IMR-90 (cell line): ENCODE results near the gene SPATA2L. TPM values are rescaled to one million over a fixed set of nuclear protein-coding genes. Genes with fewer than 3 reads are reported as not detected.

Source experiments
- ATAC-seq: fragments of 200-7000 bp; cut with Tn5 transposase; 2 replicates; pipeline ENCODE4 v1.9.1; 2020; ENCODE audit warnings: low read depth, mild to moderate bottlenecking, moderate library complexity
- BruUV-seq: library from RNA; stranded (reverse); fragments of 400-500 nt; replicated peaks from 2 replicates; lab custom pipeline; 2021; lab: Mats Ljungman, UMichigan
- CTCF ChIA-PET: fragments of 300-600 bp; formaldehyde crosslinking; extraction: SDS; loops from one replicate; lab custom pipeline; 2021; ENCODE audit warnings: antibody characterized with exemption; lab: Yijun Ruan, JAX
- POLR2A ChIA-PET: fragments of 300-600 bp; sonication (Branson Sonifier 250); formaldehyde crosslinking; loops from one replicate; lab custom pipeline; 2022; ENCODE audit warnings: antibody characterized with exemption; ENCODE audit not compliant: unreplicated experiment; lab: Charles Lee
- DNase-seq: peaks from one replicate; pipeline ENCODE4 v3.0.0; 2013
- H2AFZ ChIP-seq: replicated peaks from 2 replicates; pipeline ENCODE3; 2013; ENCODE audit warnings: low read length, mild to moderate bottlenecking; ENCODE audit not compliant: poor library complexity
- H2AK5ac ChIP-seq: 2 replicates; pipeline ENCODE4 v1.6.1; 2013; ENCODE audit warnings: low read depth, low read length, inconsistent platforms
- H2AK9ac ChIP-seq: replicated peaks from 2 replicates; pipeline ENCODE3; 2013; ENCODE audit warnings: mild to moderate bottlenecking, low read depth, low read length, moderate library complexity; ENCODE audit not compliant: poor library complexity
- H2BK120ac ChIP-seq: 2 replicates; pipeline ENCODE4 v1.6.1; 2013; ENCODE audit warnings: low read depth, low read length, inconsistent platforms
- H2BK15ac ChIP-seq: 3 replicates; pipeline ENCODE4 v1.6.1; 2013; ENCODE audit warnings: low read depth, low read length, inconsistent platforms
- H2BK20ac ChIP-seq: 2 replicates; pipeline ENCODE4 v1.6.1; 2013; ENCODE audit warnings: low read depth, mild to moderate bottlenecking, inconsistent platforms, low read length, moderate library complexity
- H2BK5ac ChIP-seq: 2 replicates; pipeline ENCODE4 v1.6.1; 2013; ENCODE audit warnings: mild to moderate bottlenecking, low read depth, low read length, inconsistent platforms; ENCODE audit not compliant: poor library complexity, severe bottlenecking
- H3K14ac ChIP-seq: replicated peaks from 2 replicates; pipeline ENCODE4 v1.6.1; 2013; ENCODE audit warnings: low read depth, low read length, inconsistent platforms
- H3K18ac ChIP-seq: 2 replicates; pipeline ENCODE4 v1.6.1; 2013; ENCODE audit warnings: low read depth, low read length, control low read depth
- H3K23ac ChIP-seq: 2 replicates; pipeline ENCODE4 v1.6.1; 2013; ENCODE audit warnings: low read depth, low read length, inconsistent platforms
- H3K27ac ChIP-seq: 2 replicates; pipeline ENCODE4 v1.5.1; 2013; ENCODE audit warnings: mild to moderate bottlenecking, control low read depth, low read length; ENCODE audit not compliant: insufficient read depth
- H3K27me3 ChIP-seq: 2 replicates; pipeline ENCODE4 v1.6.1; 2013; ENCODE audit warnings: low read length; ENCODE audit not compliant: control insufficient read depth, insufficient read depth
- H3K36me3 ChIP-seq: 2 replicates; pipeline ENCODE4 v1.6.1; 2013; ENCODE audit warnings: low read length, mixed read lengths; ENCODE audit not compliant: control insufficient read depth, insufficient read depth
- H3K4ac ChIP-seq: 2 replicates; pipeline ENCODE4 v1.6.1; 2013; ENCODE audit warnings: low read depth, low read length, inconsistent platforms
- H3K4me1 ChIP-seq: 2 replicates; pipeline ENCODE4 v1.6.1; 2013; ENCODE audit warnings: low read length, mixed read lengths; ENCODE audit not compliant: control insufficient read depth, insufficient read depth
- H3K4me2 ChIP-seq: 2 replicates; pipeline ENCODE4 v1.6.1; 2013; ENCODE audit warnings: low read depth, mild to moderate bottlenecking, control low read depth, low read length, moderate library complexity
- H3K4me3 ChIP-seq: 2 replicates; pipeline ENCODE4 v1.5.1; 2013; ENCODE audit warnings: low read depth, mild to moderate bottlenecking, control low read depth, low read length, moderate library complexity; ENCODE audit not compliant: insufficient read depth
- H3K56ac ChIP-seq: 2 replicates; pipeline ENCODE4 v1.6.1; 2013; ENCODE audit warnings: low read length, inconsistent platforms; ENCODE audit not compliant: insufficient read depth; ENCODE audit errors: extremely low read depth
- H3K79me1 ChIP-seq, 2 experiments: 2 replicates each; pipeline ENCODE4 v1.6.1; 2013; ENCODE audit warnings: low read length in 2 of 2, inconsistent platforms in 1 of 2, low read depth in 1 of 2
- H3K9ac ChIP-seq: 2 replicates; pipeline ENCODE4 v1.6.1; 2013; ENCODE audit warnings: low read depth, low read length, control low read depth
- H3K9me1 ChIP-seq: 2 replicates; pipeline ENCODE4 v1.6.1; 2013; ENCODE audit warnings: low read length, inconsistent platforms; ENCODE audit not compliant: insufficient read depth
- H3K9me3 ChIP-seq: 2 replicates; pipeline ENCODE4 v1.6.1; 2013; ENCODE audit warnings: low read length; ENCODE audit not compliant: control insufficient read depth, insufficient read depth
- H4K20me1 ChIP-seq: 2 replicates; pipeline ENCODE4 v1.6.1; 2013; ENCODE audit warnings: low read length, inconsistent platforms; ENCODE audit not compliant: insufficient read depth
- H4K5ac ChIP-seq: 2 replicates; pipeline ENCODE4 v1.6.1; 2013; ENCODE audit warnings: mild to moderate bottlenecking, low read depth, low read length, control low read depth
- H4K8ac ChIP-seq, 2 experiments: 2 replicates each; pipeline ENCODE4 v1.6.1; 2013; ENCODE audit warnings: low read depth in 2 of 2, low read length in 2 of 2, control low read depth in 1 of 2, inconsistent platforms in 1 of 2
- H4K91ac ChIP-seq: 2 replicates; pipeline ENCODE4 v1.6.1; 2013; ENCODE audit warnings: low read depth, low read length, inconsistent platforms; ENCODE audit not compliant: insufficient read depth
- BHLHE40 ChIP-seq: fragments of 150-350 bp; IDR thresholded peaks from 2 replicates; pipeline ENCODE4 v1.6.1; 2016; ENCODE audit warnings: mild to moderate bottlenecking, low read depth, low read length
- CEBPB ChIP-seq: IDR thresholded peaks from 2 replicates; pipeline ENCODE4 v1.6.1; 2012; ENCODE audit warnings: low read depth, low read length, improper control_type of control experiment
- CTCF ChIP-seq: conservative IDR thresholded peaks from 2 replicates; pipeline ENCODE4 v1.5.1; 2012; ENCODE audit warnings: mild to moderate bottlenecking, low read depth, low read length, improper control_type of control experiment
- FOS ChIP-seq: fragments of 150-350 bp; IDR thresholded peaks from 2 replicates; pipeline ENCODE4 v1.6.1; 2016; ENCODE audit warnings: low read depth, low read length
- MXI1 ChIP-seq: IDR thresholded peaks from 2 replicates; pipeline ENCODE4 v1.6.1; 2012; ENCODE audit warnings: low read depth, mild to moderate bottlenecking, low read length, moderate library complexity, borderline replicate concordance
- NFE2L2 ChIP-seq: fragments of 150-350 bp; IDR thresholded peaks from 2 replicates; pipeline ENCODE4 v1.6.1; 2016; ENCODE audit warnings: low read depth, mild to moderate bottlenecking, low read length
- RAD21 ChIP-seq: IDR thresholded peaks from 2 replicates; pipeline ENCODE4 v1.6.1; 2012; ENCODE audit warnings: low read length, improper control_type of control experiment
- RCOR1 ChIP-seq: IDR thresholded peaks from 2 replicates; pipeline ENCODE4 v1.6.1; 2012; ENCODE audit warnings: mild to moderate bottlenecking, low read length, improper control_type of control experiment; ENCODE audit not compliant: insufficient replicate concordance
- RFX5 ChIP-seq: IDR thresholded peaks from 2 replicates; pipeline ENCODE4 v1.8.0; 2012; ENCODE audit warnings: low read depth, mild to moderate bottlenecking, low read length, moderate library complexity
- SMC3 ChIP-seq: fragments of 150-350 bp; IDR thresholded peaks from 2 replicates; pipeline ENCODE4 v1.6.1; 2016; ENCODE audit warnings: low read depth, mild to moderate bottlenecking, antibody characterized with exemption, low read length, moderate library complexity
- WGBS, 2 experiments: methylation state at CpG; one replicate each; pipeline versions ENCODE4 v1.1.5 to v1.1.7; 2013; ENCODE audit warnings: missing lambda C conversion rate in 2 of 2; ENCODE audit not compliant: insufficient read length in 1 of 2; ENCODE audit errors: extremely low coverage in 2 of 2; 5-methylcytosine and 5-hydroxymethylcytosine counted together
- dilution Hi-C: fragments of 300-500 bp; cut with HindIII; formaldehyde crosslinking; loops from one replicate; pipeline ENCODE4 v1.14.3; 2018; ENCODE audit warnings: low sequenced_read_pairs; ENCODE audit not compliant: unreplicated experiment
- in situ Hi-C: fragments of 300-500 bp; cut with MboI; formaldehyde crosslinking; loops from 3 replicates; pipeline ENCODE4 v1.14.3; 2019; ENCODE audit warnings: low sequenced_read_pairs, inconsistent platforms, mixed read lengths
- intact Hi-C: fragments of 100-400 bp; cut with micrococcal nuclease; formaldehyde crosslinking; loops from 2 replicates; pipeline ENCODE4 v1.10.0; 2022
- polyA plus RNA-seq, 3 experiments: library from polyadenylated mRNA; depleted of rRNA; stranded (reverse); fragments of >200 nt; gene quantifications; 2 replicates each; pipeline ENCODE4 v1.2.3, GENCODE V29; 2012; ENCODE audit warnings: low replicate concordance in 1 of 3
- total RNA-seq: library from RNA; depleted of rRNA; stranded (reverse); fragments of >200 nt; gene quantifications from 2 replicates; pipeline ENCODE4 v1.2.3, GENCODE V29; 2012
- TF ChIP-seq, protein P1 (sequence below): fragments of 150-350 bp; IDR thresholded peaks from 2 replicates; pipeline ENCODE4 v1.6.1; 2017; ENCODE audit warnings: mild to moderate bottlenecking, antibody characterized with exemption, low read length, low read depth
- TF ChIP-seq, protein P2 (sequence below): fragments of 150-350 bp; IDR thresholded peaks from 2 replicates; pipeline ENCODE4 v1.6.1; 2016; ENCODE audit warnings: low read depth, mild to moderate bottlenecking, low read length, moderate library complexity, borderline replicate concordance

Gene SPATA2L
- total and polyA plus RNA-seq, 2 of the 4 experiments (the other 2 are of a cell fraction) = 4.8 to 6.9 TPM

DNA sequence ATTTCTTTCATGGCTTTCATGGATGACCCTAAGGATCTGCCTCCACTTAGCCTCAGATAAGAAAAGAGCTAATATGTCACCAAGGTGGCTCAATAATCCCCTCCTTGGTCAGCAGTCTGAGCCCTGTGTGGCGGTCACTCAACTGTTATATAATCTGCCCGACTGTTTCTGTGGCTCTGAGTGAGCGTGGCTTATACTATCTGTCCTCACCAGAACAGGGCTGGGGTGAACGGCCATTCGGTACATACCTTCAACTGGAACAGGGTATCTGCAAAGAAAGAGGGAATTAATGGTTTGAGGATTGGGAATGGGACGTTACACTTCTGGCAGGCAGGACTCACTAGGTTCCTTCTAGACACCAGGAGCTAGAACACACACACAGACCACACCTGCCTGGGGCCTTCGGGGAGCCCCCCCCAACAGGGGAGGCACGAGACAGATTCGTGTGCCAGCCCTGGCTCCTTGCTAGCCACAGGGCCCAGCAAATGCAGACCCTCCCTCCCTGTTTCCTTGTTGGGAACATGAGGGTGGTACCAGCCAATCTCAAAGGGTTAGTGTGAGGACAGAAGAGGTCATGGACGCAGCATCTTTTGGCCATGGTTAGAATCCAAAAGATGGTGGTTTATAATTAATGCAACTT lies 47.7 kb downstream of the SPATA2L start:
- no peak overlapping the region for H2AK5ac ChIP-seq
- no peak overlapping the region for H2BK15ac ChIP-seq
- no peak for DNase-seq
- no peak overlapping the region for H2AFZ ChIP-seq
- H3K18ac ChIP-seq = no peak overlapping the region
- no peak overlapping the region for H3K56ac ChIP-seq
- in situ Hi-C loops = no loop called here
- no peak overlapping the region for H3K4me3 ChIP-seq
- BruUV-seq = no TSS peak
- H3K9me3 ChIP-seq = no peaks in the 10 kb centered on the region
- no peak overlapping the region for H4K5ac ChIP-seq
- dilution Hi-C loops = no loop called here
- H3K4me2 ChIP-seq = no peak overlapping the region
- H4K8ac ChIP-seq = no peak overlapping the region
- no peaks in the 10 kb centered on the region for H3K27me3 ChIP-seq
- no peak overlapping the region for H2BK5ac ChIP-seq
- H3K9ac ChIP-seq = no peak overlapping the region
- H3K23ac ChIP-seq = no peak overlapping the region
- intact Hi-C loops = no loop called here
- H3K4me1 ChIP-seq = peaks cover 7% of the 10 kb centered on the region
- H3K79me1 ChIP-seq = peaks cover 23 to 54% of the 10 kb centered on the region in 2 experiments
- no peak overlapping the region for H2BK20ac ChIP-seq
- H3K27ac ChIP-seq = no peak overlapping the region
- WGBS, 2 experiments = 94% methylated on average over 3 of the region's 10 CpGs; no CpG with 5 or more reads in 1 of the 2 experiments
- H3K14ac ChIP-seq = no peak overlapping the region
- ChIA-PET CTCF (no interaction called here), POLR2A (no interaction called here)
- H3K36me3 ChIP-seq = peaks cover 29% of the 10 kb centered on the region
- H3K4ac ChIP-seq = no peak overlapping the region
- ATAC-seq = no peak
- peaks cover 42% of the 10 kb centered on the region for H4K20me1 ChIP-seq
- TF ChIP-seq CTCF (no peak), RCOR1 (no peak), NFE2L2 (no peak), MXI1 (no peak), SMC3 (no peak), RFX5 (no peak), CEBPB (no peak), FOS (no peak), BHLHE40 (no peak), RAD21 (no peak)
- TF ChIP-seq, protein P1, sequence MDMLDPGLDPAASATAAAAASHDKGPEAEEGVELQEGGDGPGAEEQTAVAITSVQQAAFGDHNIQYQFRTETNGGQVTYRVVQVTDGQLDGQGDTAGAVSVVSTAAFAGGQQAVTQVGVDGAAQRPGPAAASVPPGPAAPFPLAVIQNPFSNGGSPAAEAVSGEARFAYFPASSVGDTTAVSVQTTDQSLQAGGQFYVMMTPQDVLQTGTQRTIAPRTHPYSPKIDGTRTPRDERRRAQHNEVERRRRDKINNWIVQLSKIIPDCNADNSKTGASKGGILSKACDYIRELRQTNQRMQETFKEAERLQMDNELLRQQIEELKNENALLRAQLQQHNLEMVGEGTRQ = no peak
- TF ChIP-seq, protein P2, sequence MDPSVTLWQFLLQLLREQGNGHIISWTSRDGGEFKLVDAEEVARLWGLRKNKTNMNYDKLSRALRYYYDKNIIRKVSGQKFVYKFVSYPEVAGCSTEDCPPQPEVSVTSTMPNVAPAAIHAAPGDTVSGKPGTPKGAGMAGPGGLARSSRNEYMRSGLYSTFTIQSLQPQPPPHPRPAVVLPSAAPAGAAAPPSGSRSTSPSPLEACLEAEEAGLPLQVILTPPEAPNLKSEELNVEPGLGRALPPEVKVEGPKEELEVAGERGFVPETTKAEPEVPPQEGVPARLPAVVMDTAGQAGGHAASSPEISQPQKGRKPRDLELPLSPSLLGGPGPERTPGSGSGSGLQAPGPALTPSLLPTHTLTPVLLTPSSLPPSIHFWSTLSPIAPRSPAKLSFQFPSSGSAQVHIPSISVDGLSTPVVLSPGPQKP = no peak
- no peak overlapping the region for H2BK120ac ChIP-seq
- no peak overlapping the region for H2AK9ac ChIP-seq
- no peak overlapping the region for H4K91ac ChIP-seq
- peaks cover 12% of the 10 kb centered on the region; the same call in 1 of the 2 replicates for H3K9me1 ChIP-seq
